Measurements from ENCODE around the gene ENTPD1.

The ENTPD1 gene

GRCh38 chr10:95820363-95820762 lies 64.4 kb downstream of the ENTPD1 start:
- ATAC-seq (ENCODE audit: insufficient read depth, low read depth) (no peak), DNase-seq (no peak)
- H3K79me2 ChIP-seq (ENCODE audit: insufficient read depth, low read length): no peaks in the 10 kb centered on the region
- no peak overlapping the region for H2AFZ ChIP-seq (ENCODE audit: low read depth, low read length)
- peaks cover 9% of the 10 kb centered on the region for H3K27me3 ChIP-seq (ENCODE audit: insufficient read depth, low read length, poor library complexity)
- H4K20me1 ChIP-seq (ENCODE audit: insufficient read depth, low read length): no peaks in the 10 kb centered on the region
- H3K36me3 ChIP-seq (ENCODE audit: insufficient read depth, low read length): no peaks in the 10 kb centered on the region
- TF ChIP-seq CTCF (IDR thresholded peaks at IDR 0.05; ENCODE audit: borderline replicate concordance, extremely low read depth, low read length, poor library complexity, severe bottlenecking) (no peak), EZH2 (IDR thresholded peaks at IDR 0.05; ENCODE audit: borderline replicate concordance, low read depth, low read length, severe bottlenecking) (no peak)
- no peak overlapping the region for H3K4me3 ChIP-seq (ENCODE audit: low read depth in 1 of 2, low read length in 2 of 2)
- no peak overlapping the region for H3K9ac ChIP-seq (ENCODE audit: low read depth, low read length)
- no peaks in the 10 kb centered on the region for H3K4me1 ChIP-seq (ENCODE audit: insufficient read depth, low read length)
- H3K4me2 ChIP-seq (ENCODE audit: insufficient read depth, low read length): no peak overlapping the region
- H3K9me3 ChIP-seq (ENCODE audit: insufficient read depth, low read length, severe bottlenecking): no peaks in the 10 kb centered on the region
- H3K27ac ChIP-seq (ENCODE audit: low read length): no peak overlapping the region

DNA sequence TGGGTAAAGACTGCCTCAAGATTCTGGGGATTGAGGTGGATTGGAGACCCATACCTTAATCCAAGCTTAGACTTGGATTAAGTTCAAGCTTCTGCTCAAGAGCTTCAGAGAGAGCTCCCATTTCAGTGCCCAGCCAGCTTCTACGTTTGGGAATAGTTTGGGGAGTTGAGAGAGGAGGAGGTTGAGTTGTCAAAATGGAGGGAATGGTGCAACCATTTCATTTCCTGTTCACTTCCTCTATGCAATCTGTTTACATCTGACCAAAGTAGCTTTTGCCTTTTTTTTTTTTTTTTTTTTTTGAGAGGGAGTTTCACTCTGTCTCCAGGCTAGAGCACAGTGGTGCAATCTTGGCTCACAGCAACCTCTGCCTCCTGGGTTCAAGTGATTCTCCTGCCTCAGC lies 65.8 kb downstream of the ENTPD1 start:
- Histone ChIP-seq H3K27ac (ENCODE audit: low read length) (no peak overlapping the region), H3K4me1 (ENCODE audit: insufficient read depth, low read length) (no peaks in the 10 kb centered on the region), H3K27me3 (ENCODE audit: insufficient read depth, low read length, poor library complexity) (peaks cover 9% of the 10 kb centered on the region), H3K4me3 (ENCODE audit: low read depth in 1 of 2, low read length in 2 of 2) (no peak overlapping the region), H3K9ac (ENCODE audit: low read depth, low read length) (no peak overlapping the region), H3K36me3 (ENCODE audit: insufficient read depth, low read length) (no peaks in the 10 kb centered on the region), H3K9me3 (ENCODE audit: insufficient read depth, low read length, severe bottlenecking) (no peaks in the 10 kb centered on the region), H4K20me1 (ENCODE audit: insufficient read depth, low read length) (no peaks in the 10 kb centered on the region), H3K4me2 (ENCODE audit: insufficient read depth, low read length) (no peak overlapping the region), H3K79me2 (ENCODE audit: insufficient read depth, low read length) (no peaks in the 10 kb centered on the region), H2AFZ (ENCODE audit: low read depth, low read length) (no peak overlapping the region)
- no peak for DNase-seq
- no peak for ATAC-seq (ENCODE audit: insufficient read depth, low read depth)
- TF ChIP-seq EZH2 (IDR thresholded peaks at IDR 0.05; ENCODE audit: borderline replicate concordance, low read depth, low read length, severe bottlenecking): no peak
- no peak for TF ChIP-seq CTCF (IDR thresholded peaks at IDR 0.05; ENCODE audit: borderline replicate concordance, extremely low read depth, low read length, poor library complexity, severe bottlenecking)

DNA sequence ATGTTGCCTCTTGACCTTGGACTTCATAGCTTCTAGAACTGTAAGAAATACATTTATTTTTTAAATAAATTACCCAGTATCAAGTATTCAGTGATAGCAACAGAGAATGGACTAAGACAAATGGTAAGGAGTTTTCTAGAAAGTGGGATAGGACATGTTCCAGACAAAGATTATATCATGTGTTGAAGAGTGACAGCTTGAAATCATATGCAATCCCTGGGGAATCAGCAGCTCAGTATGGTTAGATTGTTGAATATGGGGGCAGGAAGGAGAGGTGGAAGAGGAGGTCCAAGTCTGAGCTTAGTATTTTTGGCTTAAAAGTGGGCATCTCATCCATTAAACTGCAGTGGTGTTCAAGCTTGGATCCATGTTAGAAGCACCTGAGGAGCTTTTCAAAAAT lies 74.1 kb downstream of the ENTPD1 start:
- no peak for ATAC-seq (ENCODE audit: insufficient read depth, low read depth)
- H3K27me3 ChIP-seq (ENCODE audit: insufficient read depth, low read length, poor library complexity): peaks cover 3% of the 10 kb centered on the region

More for the DNA sequence above, 74.1 kb downstream of the ENTPD1 start:
- Histone ChIP-seq H4K20me1 (ENCODE audit: insufficient read depth, low read length) (no peaks in the 10 kb centered on the region), H3K4me1 (ENCODE audit: insufficient read depth, low read length) (no peaks in the 10 kb centered on the region), H3K4me2 (ENCODE audit: insufficient read depth, low read length) (no peak overlapping the region), H2AFZ (ENCODE audit: low read depth, low read length) (no peak overlapping the region), H3K36me3 (ENCODE audit: insufficient read depth, low read length) (no peaks in the 10 kb centered on the region), H3K27ac (ENCODE audit: low read length) (no peak overlapping the region), H3K79me2 (ENCODE audit: insufficient read depth, low read length) (no peaks in the 10 kb centered on the region), H3K4me3 (ENCODE audit: low read depth in 1 of 2, low read length in 2 of 2) (no peak overlapping the region), H3K9me3 (ENCODE audit: insufficient read depth, low read length, severe bottlenecking) (no peaks in the 10 kb centered on the region), H3K9ac (ENCODE audit: low read depth, low read length) (no peak overlapping the region)
- TF ChIP-seq EZH2 (IDR thresholded peaks at IDR 0.05; ENCODE audit: borderline replicate concordance, low read depth, low read length, severe bottlenecking) (no peak), CTCF (IDR thresholded peaks at IDR 0.05; ENCODE audit: borderline replicate concordance, extremely low read depth, low read length, poor library complexity, severe bottlenecking) (no peak)
- DNase-seq: no peak
